Esophagus squamous epithelium (tissue), 4 donors: Measurements from ENCODE around the gene ORC4.
"Not testable (repeated sequence)": the region's sequence is repeated elsewhere in the genome, so short reads cannot be mapped to it uniquely, and the experiment has no call there.

Experiments
- POLR2A ChIP-seq, 4 donors: fragments of 450-650 bp; IDR thresholded peaks; one replicate each; pipeline ENCODE4 v1.6.1; 2017; ENCODE audit warnings: antibody characterized with exemption in 4 of 4, mild to moderate bottlenecking in 4 of 4, moderate library complexity in 3 of 4
- TF ChIP-seq, protein P1 (sequence below), 6 experiments: fragments of 450-650 bp in 4 of 6; fragments of 200-600 bp in 2 of 6; sonication (generic) in 2 of 6; IDR thresholded peaks; one replicate each; pipeline ENCODE4 v1.5.1; 2016 to 2019; ENCODE audit warnings: antibody characterized with exemption in 6 of 6, mild to moderate bottlenecking in 4 of 6, moderate library complexity in 4 of 6

- TF ChIP-seq, protein P1, sequence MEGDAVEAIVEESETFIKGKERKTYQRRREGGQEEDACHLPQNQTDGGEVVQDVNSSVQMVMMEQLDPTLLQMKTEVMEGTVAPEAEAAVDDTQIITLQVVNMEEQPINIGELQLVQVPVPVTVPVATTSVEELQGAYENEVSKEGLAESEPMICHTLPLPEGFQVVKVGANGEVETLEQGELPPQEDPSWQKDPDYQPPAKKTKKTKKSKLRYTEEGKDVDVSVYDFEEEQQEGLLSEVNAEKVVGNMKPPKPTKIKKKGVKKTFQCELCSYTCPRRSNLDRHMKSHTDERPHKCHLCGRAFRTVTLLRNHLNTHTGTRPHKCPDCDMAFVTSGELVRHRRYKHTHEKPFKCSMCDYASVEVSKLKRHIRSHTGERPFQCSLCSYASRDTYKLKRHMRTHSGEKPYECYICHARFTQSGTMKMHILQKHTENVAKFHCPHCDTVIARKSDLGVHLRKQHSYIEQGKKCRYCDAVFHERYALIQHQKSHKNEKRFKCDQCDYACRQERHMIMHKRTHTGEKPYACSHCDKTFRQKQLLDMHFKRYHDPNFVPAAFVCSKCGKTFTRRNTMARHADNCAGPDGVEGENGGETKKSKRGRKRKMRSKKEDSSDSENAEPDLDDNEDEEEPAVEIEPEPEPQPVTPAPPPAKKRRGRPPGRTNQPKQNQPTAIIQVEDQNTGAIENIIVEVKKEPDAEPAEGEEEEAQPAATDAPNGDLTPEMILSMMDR (IDR thresholded peaks at IDR 0.05), result not testable (repeated sequence)
- not testable (repeated sequence) for TF ChIP-seq POLR2A (IDR thresholded peaks at IDR 0.05)
Measured at GRCh38 chr2:147994965-147995364, 25.6 kb downstream of the ORC4 start.
